IMR-90 (cell line): ENCODE measurements around the gene HOXB6. TPM values are rescaled to one million over a fixed set of nuclear protein-coding genes. Genes with fewer than 3 reads are reported as not detected.

Experiments used
- ATAC-seq: fragments of 200-7000 bp; cut with Tn5 transposase; 2 replicates; pipeline ENCODE4 v1.9.1; 2020; ENCODE audit warnings: low read depth, mild to moderate bottlenecking, moderate library complexity
- BruUV-seq: library from RNA; stranded (reverse); fragments of 400-500 nt; replicated peaks from 2 replicates; lab custom pipeline; 2021; lab: Mats Ljungman, UMichigan
- CTCF ChIA-PET: fragments of 300-600 bp; formaldehyde crosslinking; extraction: SDS; loops from one replicate; lab custom pipeline; 2021; ENCODE audit warnings: antibody characterized with exemption; lab: Yijun Ruan, JAX
- POLR2A ChIA-PET: fragments of 300-600 bp; sonication (Branson Sonifier 250); formaldehyde crosslinking; loops from one replicate; lab custom pipeline; 2022; ENCODE audit warnings: antibody characterized with exemption; ENCODE audit not compliant: unreplicated experiment; lab: Charles Lee
- DNase-seq: peaks from one replicate; pipeline ENCODE4 v3.0.0; 2013
- H2AFZ ChIP-seq: replicated peaks from 2 replicates; pipeline ENCODE3; 2013; ENCODE audit warnings: low read length, mild to moderate bottlenecking; ENCODE audit not compliant: poor library complexity
- H2AK5ac ChIP-seq: 2 replicates; pipeline ENCODE4 v1.6.1; 2013; ENCODE audit warnings: low read depth, low read length, inconsistent platforms
- H2AK9ac ChIP-seq: replicated peaks from 2 replicates; pipeline ENCODE3; 2013; ENCODE audit warnings: mild to moderate bottlenecking, low read depth, low read length, moderate library complexity; ENCODE audit not compliant: poor library complexity
- H2BK120ac ChIP-seq: 2 replicates; pipeline ENCODE4 v1.6.1; 2013; ENCODE audit warnings: low read depth, low read length, inconsistent platforms
- H2BK15ac ChIP-seq: 3 replicates; pipeline ENCODE4 v1.6.1; 2013; ENCODE audit warnings: low read depth, low read length, inconsistent platforms
- H2BK20ac ChIP-seq: 2 replicates; pipeline ENCODE4 v1.6.1; 2013; ENCODE audit warnings: low read depth, mild to moderate bottlenecking, inconsistent platforms, low read length, moderate library complexity
- H2BK5ac ChIP-seq: 2 replicates; pipeline ENCODE4 v1.6.1; 2013; ENCODE audit warnings: mild to moderate bottlenecking, low read depth, low read length, inconsistent platforms; ENCODE audit not compliant: poor library complexity, severe bottlenecking
- H3K14ac ChIP-seq: replicated peaks from 2 replicates; pipeline ENCODE4 v1.6.1; 2013; ENCODE audit warnings: low read depth, low read length, inconsistent platforms
- H3K18ac ChIP-seq: 2 replicates; pipeline ENCODE4 v1.6.1; 2013; ENCODE audit warnings: low read depth, low read length, control low read depth
- H3K23ac ChIP-seq: 2 replicates; pipeline ENCODE4 v1.6.1; 2013; ENCODE audit warnings: low read depth, low read length, inconsistent platforms
- H3K27ac ChIP-seq: 2 replicates; pipeline ENCODE4 v1.5.1; 2013; ENCODE audit warnings: mild to moderate bottlenecking, control low read depth, low read length; ENCODE audit not compliant: insufficient read depth
- H3K27me3 ChIP-seq: 2 replicates; pipeline ENCODE4 v1.6.1; 2013; ENCODE audit warnings: low read length; ENCODE audit not compliant: control insufficient read depth, insufficient read depth
- H3K36me3 ChIP-seq: 2 replicates; pipeline ENCODE4 v1.6.1; 2013; ENCODE audit warnings: low read length, mixed read lengths; ENCODE audit not compliant: control insufficient read depth, insufficient read depth
- H3K4ac ChIP-seq: 2 replicates; pipeline ENCODE4 v1.6.1; 2013; ENCODE audit warnings: low read depth, low read length, inconsistent platforms
- H3K4me1 ChIP-seq: 2 replicates; pipeline ENCODE4 v1.6.1; 2013; ENCODE audit warnings: low read length, mixed read lengths; ENCODE audit not compliant: control insufficient read depth, insufficient read depth
- H3K4me2 ChIP-seq: 2 replicates; pipeline ENCODE4 v1.6.1; 2013; ENCODE audit warnings: low read depth, mild to moderate bottlenecking, control low read depth, low read length, moderate library complexity
- H3K4me3 ChIP-seq: 2 replicates; pipeline ENCODE4 v1.5.1; 2013; ENCODE audit warnings: low read depth, mild to moderate bottlenecking, control low read depth, low read length, moderate library complexity; ENCODE audit not compliant: insufficient read depth
- H3K56ac ChIP-seq: 2 replicates; pipeline ENCODE4 v1.6.1; 2013; ENCODE audit warnings: low read length, inconsistent platforms; ENCODE audit not compliant: insufficient read depth; ENCODE audit errors: extremely low read depth
- H3K79me1 ChIP-seq, 2 experiments: 2 replicates each; pipeline ENCODE4 v1.6.1; 2013; ENCODE audit warnings: low read length in 2 of 2, inconsistent platforms in 1 of 2, low read depth in 1 of 2
- H3K9ac ChIP-seq: 2 replicates; pipeline ENCODE4 v1.6.1; 2013; ENCODE audit warnings: low read depth, low read length, control low read depth
- H3K9me1 ChIP-seq: 2 replicates; pipeline ENCODE4 v1.6.1; 2013; ENCODE audit warnings: low read length, inconsistent platforms; ENCODE audit not compliant: insufficient read depth
- H3K9me3 ChIP-seq: 2 replicates; pipeline ENCODE4 v1.6.1; 2013; ENCODE audit warnings: low read length; ENCODE audit not compliant: control insufficient read depth, insufficient read depth
- H4K20me1 ChIP-seq: 2 replicates; pipeline ENCODE4 v1.6.1; 2013; ENCODE audit warnings: low read length, inconsistent platforms; ENCODE audit not compliant: insufficient read depth
- H4K5ac ChIP-seq: 2 replicates; pipeline ENCODE4 v1.6.1; 2013; ENCODE audit warnings: mild to moderate bottlenecking, low read depth, low read length, control low read depth
- H4K8ac ChIP-seq, 2 experiments: 2 replicates each; pipeline ENCODE4 v1.6.1; 2013; ENCODE audit warnings: low read depth in 2 of 2, low read length in 2 of 2, control low read depth in 1 of 2, inconsistent platforms in 1 of 2
- H4K91ac ChIP-seq: 2 replicates; pipeline ENCODE4 v1.6.1; 2013; ENCODE audit warnings: low read depth, low read length, inconsistent platforms; ENCODE audit not compliant: insufficient read depth
- BHLHE40 ChIP-seq: fragments of 150-350 bp; IDR thresholded peaks from 2 replicates; pipeline ENCODE4 v1.6.1; 2016; ENCODE audit warnings: mild to moderate bottlenecking, low read depth, low read length
- CHD1 ChIP-seq: IDR thresholded peaks from 2 replicates; pipeline ENCODE4 v1.6.1; 2012; ENCODE audit warnings: low read depth, low read length, improper control_type of control experiment
- WGBS, 2 experiments: methylation state at CpG; one replicate each; pipeline versions ENCODE4 v1.1.5 to v1.1.7; 2013; ENCODE audit warnings: missing lambda C conversion rate in 2 of 2; ENCODE audit not compliant: insufficient read length in 1 of 2; ENCODE audit errors: extremely low coverage in 2 of 2; 5-methylcytosine and 5-hydroxymethylcytosine counted together
- dilution Hi-C: fragments of 300-500 bp; cut with HindIII; formaldehyde crosslinking; loops from one replicate; pipeline ENCODE4 v1.14.3; 2018; ENCODE audit warnings: low sequenced_read_pairs; ENCODE audit not compliant: unreplicated experiment
- in situ Hi-C: fragments of 300-500 bp; cut with MboI; formaldehyde crosslinking; loops from 3 replicates; pipeline ENCODE4 v1.14.3; 2019; ENCODE audit warnings: low sequenced_read_pairs, inconsistent platforms, mixed read lengths
- intact Hi-C: fragments of 100-400 bp; cut with micrococcal nuclease; formaldehyde crosslinking; loops from 2 replicates; pipeline ENCODE4 v1.10.0; 2022
- polyA plus RNA-seq, 3 experiments: library from polyadenylated mRNA; depleted of rRNA; stranded (reverse); fragments of >200 nt; gene quantifications; 2 replicates each; pipeline ENCODE4 v1.2.3, GENCODE V29; 2012; ENCODE audit warnings: low replicate concordance in 1 of 3
- total RNA-seq: library from RNA; depleted of rRNA; stranded (reverse); fragments of >200 nt; gene quantifications from 2 replicates; pipeline ENCODE4 v1.2.3, GENCODE V29; 2012

HOXB6 gene
- total and polyA plus RNA-seq, 2 of the 4 experiments (the other 2 are of a cell fraction) = 11.1 to 42.2 TPM

DNA sequence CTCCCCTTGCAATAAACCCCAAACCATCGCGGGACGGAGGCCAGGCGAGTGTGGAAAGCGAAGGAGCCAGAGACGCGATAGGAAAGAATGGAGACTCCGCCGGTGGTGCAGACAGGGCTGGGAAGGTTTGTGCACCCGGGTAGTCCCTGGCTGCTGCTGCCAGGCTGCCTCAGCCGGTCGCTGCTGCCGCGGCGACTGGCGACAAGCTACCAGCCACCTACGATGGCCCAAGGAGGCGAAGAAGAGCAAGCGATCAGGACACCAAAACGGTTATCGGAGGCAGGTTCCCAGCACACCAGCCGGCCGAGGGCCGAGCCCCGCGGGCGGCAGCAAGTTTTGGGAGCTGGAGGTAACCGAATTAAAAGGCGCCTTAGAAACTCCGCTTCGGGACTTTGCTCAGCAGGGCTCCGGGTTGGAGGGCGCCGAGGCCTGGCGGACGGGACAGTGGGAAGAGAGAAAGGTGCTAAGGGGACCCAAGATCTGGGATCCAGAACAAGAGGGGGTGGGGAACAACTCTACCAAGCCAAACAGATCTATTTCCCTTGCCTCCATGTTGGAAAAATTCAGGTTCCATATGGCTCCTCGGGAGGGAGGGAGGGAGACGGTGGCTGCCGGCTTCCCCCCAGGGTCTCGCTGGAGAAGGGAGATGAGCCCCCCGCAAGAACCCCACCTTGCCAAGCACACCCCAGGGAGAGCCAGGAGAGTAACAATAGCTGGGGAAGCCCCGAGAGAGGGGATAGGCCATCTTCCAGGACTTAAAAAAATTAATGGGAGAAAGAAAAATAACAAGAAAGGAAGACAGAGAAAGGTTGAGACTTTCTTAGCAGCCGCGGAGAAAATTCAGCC lies 50.2 kb downstream of the HOXB6 start:
- 0% methylated on average over 24 of the region's 44 CpGs; no CpG with 5 or more reads in 1 of the 2 experiments for WGBS, 2 experiments
- TF ChIP-seq CHD1 (0 out of 2 replicates have a peak, but pooled peaks have one; percentile 40), BHLHE40 (no peak)
- peak; percentile 27 for DNase-seq
- peak overlapping the region; percentile 81 for H2AK9ac ChIP-seq
- peak overlapping the region; percentile 30 to 87 for H4K8ac ChIP-seq
- peaks cover 4% of the 10 kb centered on the region; the same call in 1 of the 2 replicates for H4K20me1 ChIP-seq
- H3K27me3 ChIP-seq = no peaks in the 10 kb centered on the region
- H2BK5ac ChIP-seq = peak overlapping the region; percentile 96
- peak overlapping the region; percentile 10 for H2AFZ ChIP-seq
- no TSS peak for BruUV-seq
- no peaks in the 10 kb centered on the region for H3K9me3 ChIP-seq
- CTCF ChIA-PET = interaction anchor here (0.7 kb wide), 1 partner anchor 202 kb away, joined by 3 read pairs; no protein-coding TSS in a partner anchor
- peak overlapping the region; percentile 91 for H3K9ac ChIP-seq
- intact Hi-C loops = loop anchor here (2.0 kb wide), 1 partner anchor 20 kb away; no protein-coding TSS in a partner anchor
- peak overlapping the region; percentile 67 for H2AK5ac ChIP-seq
- H2BK120ac ChIP-seq = peak overlapping the region; percentile 83
- peak overlapping the region; percentile 79 for H4K91ac ChIP-seq
- H2BK20ac ChIP-seq = peak overlapping the region; percentile 5
- POLR2A ChIA-PET = interaction anchor here (0.6 to 1.4 kb wide), 3 partner anchors 8 to 34 kb away, joined by 3 to 8 read pairs (median 4); no protein-coding TSS in a partner anchor
- dilution Hi-C loops = no loop called here
- H3K9me1 ChIP-seq = no peaks in the 10 kb centered on the region
- no peak for ATAC-seq
- peaks cover 54% of the 10 kb centered on the region for H3K4me1 ChIP-seq
- H3K36me3 ChIP-seq = peaks cover 37% of the 10 kb centered on the region; the same call in 1 of the 2 replicates
- peak overlapping the region; percentile 81 for H3K4ac ChIP-seq
- H2BK15ac ChIP-seq = peak overlapping the region; percentile 0; the same call in 1 of the 3 replicates
- H3K18ac ChIP-seq = peak overlapping the region; percentile 86
- peak overlapping the region; percentile 90 for H3K56ac ChIP-seq
- peak overlapping the region; percentile 85 for H4K5ac ChIP-seq
- peak overlapping the region; percentile 95 for H3K23ac ChIP-seq
- H3K14ac ChIP-seq = peak overlapping the region; percentile 23
- peak overlapping the region; percentile 92 for H3K4me2 ChIP-seq
- peak overlapping the region; percentile 93 for H3K27ac ChIP-seq
- H3K79me1 ChIP-seq = no peaks in the 10 kb centered on the region; a peak in 1 of 4 replicates
- in situ Hi-C loops = no loop called here
- peak overlapping the region; percentile 48 for H3K4me3 ChIP-seq
